Measurements from ENCODE around the gene EXOC7.
"Not testable (repeated sequence)": the region's sequence is repeated elsewhere in the genome, so short reads cannot be mapped to it uniquely, and the experiment has no call there.

- TF ChIP-seq POLR2A, CTCF (IDR thresholded peaks at IDR 0.05): not testable (repeated sequence)
Observed at GRCh38 chr17:76042868-76043267, 60.7 kb downstream of the EXOC7 start.

All from vagina (tissue), 2 donors.